PFSK-1 (cell line): Measurements from ENCODE around the gene AFDN.

Source experiments
- FOXP2 ChIP-seq: optimal IDR thresholded peaks from 2 replicates; pipeline ENCODE3; 2011; ENCODE audit warnings: borderline replicate concordance, control low read depth, inconsistent platforms; ENCODE audit not compliant: insufficient read depth; ENCODE audit errors: extremely low read length, extremely low read depth
- POLR2AphosphoS5 ChIP-seq: IDR thresholded peaks from 2 replicates; pipeline ENCODE4 v1.6.1; 2012; ENCODE audit warnings: low read depth, mild to moderate bottlenecking, control low read depth, low read length, moderate library complexity
- REST ChIP-seq, 2 experiments: IDR thresholded peaks; 2 replicates each; pipeline versions ENCODE4 v1.6.1 to v1.8.0; 2011 to 2012; ENCODE audit warnings: low read depth in 2 of 2, low read length in 2 of 2, control low read depth in 1 of 2, inconsistent platforms in 1 of 2, mild to moderate bottlenecking in 1 of 2, moderate library complexity in 1 of 2; ENCODE audit not compliant: insufficient read depth in 1 of 2
- SIN3A ChIP-seq: IDR thresholded peaks from 2 replicates; pipeline ENCODE4 v1.6.1; 2012; ENCODE audit warnings: mild to moderate bottlenecking, low read length, moderate library complexity, borderline replicate concordance; ENCODE audit not compliant: insufficient read depth
- TAF1 ChIP-seq: IDR thresholded peaks from 2 replicates; pipeline ENCODE4 v1.6.1; 2012; ENCODE audit warnings: low read length, control low read depth, borderline replicate concordance; ENCODE audit not compliant: insufficient read depth

AFDN gene

GRCh38 chr6:167933290-167933689 is 106.6 kb downstream of the AFDN start:
- no peak for TF ChIP-seq POLR2AphosphoS5
- TF ChIP-seq FOXP2, result no peak
- TF ChIP-seq TAF1, result no peak
- TF ChIP-seq REST (IDR thresholded peaks at IDR 0.05; ENCODE audit: insufficient read depth in 1 of 2, low read depth in 2 of 2, low read length in 2 of 2), result no peak
- no peak for TF ChIP-seq SIN3A

GRCh38 chr6:167933847-167934246 is 107.1 kb downstream of the AFDN start:
- no peak for TF ChIP-seq SIN3A
- TF ChIP-seq TAF1, result no peak
- TF ChIP-seq POLR2AphosphoS5, result no peak
- no peak for TF ChIP-seq REST (IDR thresholded peaks at IDR 0.05; ENCODE audit: insufficient read depth in 1 of 2, low read depth in 2 of 2, low read length in 2 of 2)
- no peak for TF ChIP-seq FOXP2

GRCh38 chr6:167934426-167934864 is 107.7 kb downstream of the AFDN start:
- TF ChIP-seq TAF1, result no peak
- TF ChIP-seq SIN3A, result no peak
- no peak for TF ChIP-seq FOXP2
- no peak for TF ChIP-seq POLR2AphosphoS5
- TF ChIP-seq REST (IDR thresholded peaks at IDR 0.05; ENCODE audit: insufficient read depth in 1 of 2, low read depth in 2 of 2, low read length in 2 of 2), result no peak

- TF ChIP-seq POLR2AphosphoS5, result no peak
- TF ChIP-seq TAF1, result no peak
- no peak for TF ChIP-seq FOXP2
- no peak for TF ChIP-seq REST (IDR thresholded peaks at IDR 0.05; ENCODE audit: insufficient read depth in 1 of 2, low read depth in 2 of 2, low read length in 2 of 2)
- TF ChIP-seq SIN3A, result no peak
Measured at GRCh38 chr6:167936051-167936450, 109.3 kb downstream of the AFDN start.

- TF ChIP-seq SIN3A, result no peak
- no peak for TF ChIP-seq POLR2AphosphoS5
Measured at GRCh38 chr6:167937301-167937700, 110.6 kb downstream of the AFDN start.
